Adrenal gland (tissue), 5 donors: ENCODE measurements around the gene EFCAB11.

Experiments
- CTCF ChIP-seq, 6 experiments: fragments of 450-650 bp in 4 of 6; fragments of 200-600 bp in 2 of 6; sonication (generic) in 1 of 6; IDR thresholded peaks; 1 replicate in 5 of 6; 2 replicates in 1 of 6; pipeline versions ENCODE4 v1.5.1 to v1.8.0; 2016 to 2021; ENCODE audit warnings: antibody characterized with exemption in 6 of 6, mild to moderate bottlenecking in 2 of 6, moderate library complexity in 1 of 6
- POLR2A ChIP-seq, 2 donors: fragments of 450-650 bp; IDR thresholded peaks; one replicate each; pipeline ENCODE4 v1.6.1; 2017; ENCODE audit warnings: antibody characterized with exemption in 2 of 2, mild to moderate bottlenecking in 2 of 2, moderate library complexity in 1 of 2
- donor health status: DM: no; HTN: no; CAD: no.

- TF ChIP-seq CTCF (IDR thresholded peaks at IDR 0.05) (no peak), POLR2A (IDR thresholded peaks at IDR 0.05) (no peak)
Measured at GRCh38 chr14:89792489-89793366, 161.8 kb downstream of the EFCAB11 start.
